KBM-7 (cell line): ENCODE measurements around the gene PLA2G5.
"Not testable (repeated sequence)": the region's sequence is repeated elsewhere in the genome, so short reads cannot be mapped to it uniquely, and the experiment has no call there.

ENCODE experiments used
- DNase-seq: peaks from one replicate; pipeline ENCODE4 v3.0.0-alpha.2; 2015
- in situ Hi-C: fragments of 300-500 bp; cut with MboI; formaldehyde crosslinking; loops from 2 replicates; pipeline ENCODE4 v1.14.3; 2020; ENCODE audit warnings: low sequenced_read_pairs, low pct_unique_long_range_greater_than_20kb, mixed read lengths

The PLA2G5 gene, protein sequence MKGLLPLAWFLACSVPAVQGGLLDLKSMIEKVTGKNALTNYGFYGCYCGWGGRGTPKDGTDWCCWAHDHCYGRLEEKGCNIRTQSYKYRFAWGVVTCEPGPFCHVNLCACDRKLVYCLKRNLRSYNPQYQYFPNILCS

DNA sequence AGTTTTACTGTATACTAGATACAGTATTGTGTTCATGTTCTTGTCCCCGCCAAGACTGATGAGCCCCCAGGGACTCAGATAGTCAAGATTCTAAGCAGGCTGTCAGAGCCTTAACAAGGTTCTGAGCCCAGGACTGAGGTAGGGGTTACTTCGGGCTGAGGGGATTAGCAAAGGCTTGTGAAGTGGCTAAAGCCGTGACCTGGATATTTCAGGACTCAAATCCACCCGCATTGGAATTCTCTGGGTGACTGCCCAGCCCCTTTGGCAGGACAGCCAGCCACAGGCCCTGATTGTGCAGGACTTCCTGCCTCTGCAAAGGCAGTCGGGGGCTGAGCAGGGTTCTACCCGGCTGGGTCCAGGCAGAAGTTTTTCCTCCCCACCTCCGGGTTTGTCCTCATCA, at the start of gene PLA2G5:
Gene PLA2G5, plus strand, starts transcription at position 321 of the 400 bp plus-strand sequence. CDS start 14,637 bp downstream, outside the sequence.
- no peak for DNase-seq
- in situ Hi-C loops: no loop called here

DNA sequence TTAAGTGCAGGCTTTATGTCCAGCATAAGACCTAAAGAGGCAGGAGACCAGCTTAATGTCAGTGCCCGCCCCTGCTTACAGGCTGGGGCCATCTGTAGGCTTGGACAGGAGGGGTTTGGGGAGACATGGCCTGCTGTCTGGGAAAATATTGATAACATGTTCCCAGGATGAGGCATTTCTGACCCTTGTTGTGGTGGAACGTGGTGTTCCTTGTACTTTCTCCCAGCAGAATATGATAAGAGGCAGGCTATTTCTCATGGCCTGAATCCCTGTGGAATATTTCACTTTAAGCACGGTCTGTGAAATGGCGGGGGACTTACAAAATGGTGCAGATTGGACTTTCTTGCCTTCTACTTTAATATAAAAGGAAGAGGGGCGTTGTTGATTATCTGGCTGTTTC, 41.9 kb upstream of the PLA2G5 start:
- no peak for DNase-seq
- in situ Hi-C loops: loop anchor here (25.0 kb wide), 1 partner anchor 91 kb away; no protein-coding TSS in a partner anchor

DNA sequence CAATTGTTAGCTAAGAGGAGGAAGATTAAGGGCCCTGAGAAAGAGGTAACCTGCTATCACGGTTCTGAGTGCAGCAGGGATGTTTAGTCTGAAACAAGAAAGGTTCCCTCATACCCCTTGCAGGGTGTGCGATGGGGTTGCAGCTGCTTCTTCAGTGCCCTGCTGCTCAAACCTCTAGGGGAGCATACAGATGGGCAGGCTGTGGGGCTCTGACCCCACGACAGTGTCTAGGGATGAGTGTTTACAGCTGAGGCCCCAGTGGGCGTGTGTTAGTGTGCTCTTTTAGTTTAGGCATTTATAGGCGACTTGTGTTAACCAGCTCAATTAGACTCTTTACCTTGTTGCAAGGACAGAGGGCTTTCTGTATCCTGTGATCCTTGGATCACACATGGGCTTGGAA, 41.3 kb upstream of the PLA2G5 start:
- in situ Hi-C loops: loop anchor here (25.0 kb wide), 1 partner anchor 91 kb away; no protein-coding TSS in a partner anchor
- DNase-seq: no peak

DNA sequence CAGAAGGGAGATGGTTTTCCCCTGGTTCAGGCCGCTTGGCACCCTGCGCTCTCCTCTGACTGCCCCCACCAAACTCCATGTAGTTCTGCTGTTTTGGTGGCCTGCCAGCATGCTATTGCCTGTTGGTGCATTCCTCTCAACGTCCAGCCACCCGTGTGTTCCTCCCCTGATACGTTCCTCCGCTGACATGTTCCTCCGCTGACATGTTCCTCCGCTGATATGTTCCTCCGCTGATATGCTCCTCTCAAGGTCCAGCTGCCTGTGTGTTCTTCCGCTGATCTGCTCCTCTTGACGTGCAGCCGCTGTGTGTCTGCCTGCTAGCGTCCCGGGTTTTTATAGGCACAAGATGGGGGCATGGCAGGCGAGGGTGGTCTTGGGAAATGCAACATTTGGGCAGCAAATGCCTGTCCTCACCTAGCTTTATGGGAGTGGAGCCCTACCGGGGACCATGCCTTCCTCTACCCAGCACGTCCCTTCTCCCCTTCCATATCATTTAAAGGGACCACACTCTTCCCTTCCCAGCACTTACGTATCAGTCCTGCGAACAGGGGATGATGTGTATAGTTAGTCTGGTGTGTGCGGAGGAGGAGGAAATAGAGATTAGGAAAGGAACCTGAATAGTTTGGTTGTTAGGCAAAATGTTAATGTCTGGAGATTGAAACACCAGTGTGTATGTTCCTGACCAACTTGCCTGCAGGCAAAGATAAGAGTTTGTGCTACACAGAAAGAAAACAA, 40.6 kb upstream of the PLA2G5 start:
- in situ Hi-C loops: loop anchor here (25.0 kb wide), 1 partner anchor 92 kb away; no protein-coding TSS in a partner anchor

DNA sequence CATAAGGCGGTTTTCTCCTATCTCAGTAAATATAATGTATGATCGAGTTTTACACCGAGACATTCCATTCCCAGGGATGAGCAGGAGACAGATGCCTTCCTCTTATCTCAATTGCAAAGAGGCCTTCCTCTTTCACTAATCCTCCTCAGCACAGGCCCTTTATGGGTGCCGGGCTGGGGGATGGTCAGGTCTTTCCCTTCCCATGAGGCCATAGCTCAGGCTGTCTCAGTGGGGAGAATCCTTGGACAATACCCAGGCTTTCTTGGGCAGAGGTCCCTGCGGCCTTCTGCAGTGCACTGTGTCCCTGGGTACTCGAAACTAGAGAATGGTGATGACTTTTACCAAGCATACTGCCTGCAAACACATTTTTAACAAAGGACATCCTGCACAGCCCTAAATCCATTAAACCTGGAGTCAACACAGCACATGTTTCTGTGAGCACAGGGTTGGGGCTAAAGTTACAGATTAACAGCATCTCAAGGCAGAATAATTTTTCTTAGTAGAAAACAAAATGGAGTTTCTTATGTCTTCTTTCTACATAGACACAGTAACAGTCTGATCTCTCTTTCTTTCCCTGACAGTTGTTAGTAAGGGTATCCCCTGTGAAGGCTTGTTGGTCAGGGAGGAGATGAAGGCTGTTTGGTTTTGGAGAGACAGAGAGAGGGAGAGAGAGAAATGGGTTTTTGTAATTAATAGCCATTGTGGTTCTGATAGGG, 39.4 kb upstream of the PLA2G5 start:
- in situ Hi-C loops: loop anchor here (25.0 kb wide), 1 partner anchor 93 kb away; no protein-coding TSS in a partner anchor
- DNase-seq: not testable (repeated sequence)

More for the DNA sequence above, 40.6 kb upstream of the PLA2G5 start:
- DNase-seq: no peak

DNA sequence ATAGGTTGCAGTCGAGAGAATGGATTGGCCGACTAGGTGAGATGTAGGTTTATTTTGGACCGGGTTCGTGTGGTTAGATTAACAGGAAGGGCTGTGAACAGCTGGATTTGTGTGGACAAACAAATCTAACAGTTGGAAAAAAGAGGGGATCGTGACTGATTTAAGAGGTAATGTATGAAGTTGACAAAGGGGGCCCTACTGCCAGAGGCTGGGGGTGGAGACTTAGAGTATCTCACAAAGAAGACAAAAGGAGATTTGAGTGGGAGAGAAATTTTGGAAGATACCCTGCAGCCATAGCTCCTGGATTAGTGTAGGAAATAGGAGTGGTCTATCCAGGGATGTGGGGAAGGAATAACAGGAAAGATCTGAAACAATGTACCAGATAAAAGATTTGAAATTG, 38.8 kb upstream of the PLA2G5 start:
- in situ Hi-C loops: loop anchor here (25.0 kb wide), 1 partner anchor 94 kb away; no protein-coding TSS in a partner anchor
- no peak for DNase-seq

DNA sequence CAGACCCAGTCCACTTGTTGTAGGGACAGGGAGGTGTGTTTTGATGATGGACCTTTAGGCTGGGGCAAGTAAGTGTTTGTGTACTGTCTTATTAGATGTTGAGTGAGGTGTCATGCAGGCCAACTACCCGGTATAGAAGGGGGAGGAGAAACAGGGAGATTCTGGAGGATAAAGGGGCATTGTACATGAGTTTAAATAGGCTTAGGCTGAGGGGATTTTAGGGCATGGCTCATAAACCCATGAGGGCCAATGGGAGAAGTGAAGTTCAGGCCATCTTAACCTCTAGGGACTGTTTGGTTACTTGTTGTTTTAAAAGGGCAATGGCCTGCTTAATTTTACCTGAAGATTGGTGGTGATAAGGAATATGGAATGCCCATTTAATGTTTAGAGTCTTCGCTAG, 38.2 kb upstream of the PLA2G5 start:
- no peak for DNase-seq
- in situ Hi-C loops: loop anchor here (25.0 kb wide), 1 partner anchor 95 kb away; no protein-coding TSS in a partner anchor

DNA sequence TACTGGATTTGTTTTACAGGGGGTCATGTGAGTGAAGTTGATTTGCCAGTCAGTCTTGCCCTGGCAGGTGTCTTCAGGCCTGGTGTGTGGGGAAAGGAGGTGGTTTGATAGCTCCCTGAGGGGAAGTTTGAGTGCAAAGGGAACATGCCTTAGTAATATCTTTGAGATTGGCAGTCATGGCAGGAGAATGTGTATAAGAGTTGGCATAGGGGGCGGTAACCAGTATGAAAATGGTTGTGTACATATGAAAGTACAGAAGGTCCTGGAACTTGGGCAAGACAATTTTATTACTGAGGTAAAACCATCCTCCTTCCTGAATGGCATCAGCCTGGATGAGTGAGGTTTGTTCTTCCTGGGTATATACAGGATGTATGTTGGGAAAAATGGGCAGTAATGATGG, 37.6 kb upstream of the PLA2G5 start:
- DNase-seq: no peak
- in situ Hi-C loops: loop anchor here (25.0 kb wide), 1 partner anchor 95 kb away; no protein-coding TSS in a partner anchor

DNA sequence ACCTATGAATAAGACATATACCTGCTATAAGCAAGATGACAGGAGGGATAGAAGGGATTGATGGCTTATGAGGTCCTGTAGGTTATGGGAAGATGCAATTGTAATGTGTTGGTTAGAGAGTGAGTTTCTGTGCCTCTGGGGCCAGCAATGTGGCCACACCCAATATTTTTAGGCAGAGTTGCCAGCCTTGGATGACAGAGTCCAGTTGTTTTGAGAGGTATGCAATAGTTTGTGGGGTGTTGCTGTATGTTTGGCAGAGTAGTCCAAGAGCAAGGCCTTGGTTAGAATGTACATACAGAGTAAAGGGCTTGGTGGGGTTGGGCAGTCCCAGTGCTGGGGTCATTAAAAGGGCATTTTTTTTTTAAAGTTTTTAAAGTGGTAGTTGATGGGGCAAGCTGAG, 36.6 kb upstream of the PLA2G5 start:
- no peak for DNase-seq
- in situ Hi-C loops: loop anchor here (25.0 kb wide), 1 partner anchor 96 kb away; no protein-coding TSS in a partner anchor

DNA sequence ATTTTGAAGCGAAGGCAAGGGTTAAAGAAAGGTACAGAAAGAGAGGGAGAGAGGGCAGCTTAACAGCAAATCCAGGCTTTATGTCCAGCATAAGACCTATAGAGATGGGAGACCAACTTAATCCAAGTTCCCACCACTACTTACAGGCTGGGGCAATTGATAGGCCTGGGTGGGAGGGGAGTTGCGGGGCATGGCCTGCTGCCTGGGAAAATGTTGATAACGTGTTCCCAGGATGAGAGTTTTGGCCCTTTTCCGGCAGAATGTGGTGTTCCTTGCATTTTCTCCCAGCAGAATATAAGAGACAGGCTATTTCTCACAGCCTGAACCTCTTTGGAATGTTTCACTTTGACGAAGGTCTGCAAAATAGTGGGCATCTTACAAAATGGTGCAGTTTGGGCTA, 34.9 kb upstream of the PLA2G5 start:
- no peak for DNase-seq
- in situ Hi-C loops: loop anchor here (25.0 kb wide), 1 partner anchor 98 kb away; no protein-coding TSS in a partner anchor

DNA sequence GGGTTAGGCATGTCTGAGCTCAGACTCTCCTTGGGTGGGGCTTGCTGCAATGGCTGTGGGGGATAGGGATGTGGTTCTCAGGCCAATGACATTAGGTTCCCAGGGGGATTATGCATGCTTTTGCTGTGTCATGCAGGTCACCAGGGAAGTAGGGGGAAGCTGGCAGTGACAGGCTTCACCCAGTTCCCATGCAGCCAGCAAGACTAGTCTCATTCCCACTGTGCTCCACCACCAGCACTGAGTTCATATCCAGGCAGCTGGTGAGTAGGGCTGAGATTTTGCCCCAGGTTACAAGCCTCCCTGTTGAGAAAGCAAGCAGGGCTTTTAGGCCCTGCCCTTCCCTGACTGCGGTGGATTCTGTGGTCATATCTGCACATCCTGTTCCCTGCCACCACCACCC, 32.1 kb upstream of the PLA2G5 start:
- DNase-seq: no peak
- in situ Hi-C loops: loop anchor here (25.0 kb wide), 1 partner anchor 101 kb away; no protein-coding TSS in a partner anchor

DNA sequence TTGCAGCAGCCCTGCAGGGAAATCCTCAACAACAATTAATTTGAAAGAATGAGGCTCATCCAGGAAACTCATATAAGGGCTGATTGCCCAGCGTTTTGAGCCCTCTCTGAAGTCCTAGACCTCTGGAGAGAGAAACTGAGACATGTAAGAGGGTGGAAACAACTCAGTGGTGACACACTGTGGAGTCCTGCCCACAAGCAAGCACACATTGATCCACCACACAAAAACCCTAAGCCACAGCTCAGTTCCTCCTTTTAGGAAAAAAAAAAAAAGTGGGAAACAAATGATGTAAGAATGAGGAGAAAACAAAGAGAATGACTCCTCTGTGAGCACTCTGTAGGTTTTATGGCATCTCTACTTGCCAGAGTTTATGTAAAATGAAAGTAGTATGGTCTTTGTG, 22.9 kb upstream of the PLA2G5 start:
- DNase-seq: no peak
- in situ Hi-C loops: loop anchor here (25.0 kb wide), 1 partner anchor 110 kb away; no protein-coding TSS in a partner anchor

DNA sequence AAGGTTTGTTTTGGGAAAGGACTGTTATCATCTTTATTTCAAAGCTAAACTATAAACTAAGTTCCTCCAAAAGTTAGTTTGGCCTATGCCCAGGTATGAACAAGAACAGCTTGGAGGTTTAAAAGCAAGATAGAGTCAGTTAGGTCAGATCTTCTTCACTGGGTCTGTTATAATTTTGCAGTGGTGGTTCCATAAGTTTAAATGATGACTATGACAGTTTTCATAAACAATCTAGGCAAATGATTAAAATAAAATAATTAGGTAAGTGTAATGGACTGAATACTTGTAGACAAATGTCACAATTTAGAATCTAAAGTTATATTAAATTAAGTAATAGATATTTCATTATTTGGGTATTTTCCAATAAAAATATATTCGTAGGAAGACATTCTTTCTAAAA, 21.4 kb upstream of the PLA2G5 start:
- no peak for DNase-seq
- in situ Hi-C loops: loop anchor here (25.0 kb wide), 1 partner anchor 111 kb away; no protein-coding TSS in a partner anchor

DNA sequence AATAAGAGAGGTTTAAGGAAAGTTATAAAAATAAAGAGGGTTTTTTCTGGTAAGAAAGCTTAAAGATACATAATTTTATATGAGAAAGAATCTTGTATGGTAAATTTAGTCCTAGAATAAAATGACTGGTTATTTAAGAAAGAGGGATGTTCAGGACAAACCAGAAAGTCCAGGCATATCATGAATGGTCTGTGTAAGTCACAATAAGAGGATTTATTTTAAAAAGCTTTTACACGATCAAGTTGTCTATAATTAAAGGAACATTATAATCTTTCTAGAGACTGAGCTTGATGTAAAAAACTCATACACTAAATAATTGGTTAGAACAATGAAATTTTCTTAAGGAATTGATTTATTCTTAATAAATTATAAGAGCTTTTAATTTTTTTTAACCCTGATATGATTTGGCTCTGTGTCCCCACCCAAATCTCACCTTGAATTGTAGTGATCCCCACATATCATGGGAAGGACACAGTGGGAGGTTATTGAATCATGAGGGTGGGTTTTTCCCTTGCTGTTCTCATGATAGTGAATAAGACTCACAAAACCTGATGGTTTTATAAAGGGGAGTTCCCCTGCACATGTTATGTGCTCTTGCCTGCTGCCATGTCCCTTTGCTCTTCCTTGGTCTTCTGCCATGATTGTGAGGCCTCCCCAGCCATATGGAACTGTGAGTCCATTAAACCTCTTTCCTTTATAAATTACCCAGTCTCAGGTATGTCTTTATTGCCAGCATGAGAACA, 20.8 kb upstream of the PLA2G5 start:
- not testable (repeated sequence) for DNase-seq
- in situ Hi-C loops: loop anchor here (25.0 kb wide), 1 partner anchor 112 kb away; no protein-coding TSS in a partner anchor

DNA sequence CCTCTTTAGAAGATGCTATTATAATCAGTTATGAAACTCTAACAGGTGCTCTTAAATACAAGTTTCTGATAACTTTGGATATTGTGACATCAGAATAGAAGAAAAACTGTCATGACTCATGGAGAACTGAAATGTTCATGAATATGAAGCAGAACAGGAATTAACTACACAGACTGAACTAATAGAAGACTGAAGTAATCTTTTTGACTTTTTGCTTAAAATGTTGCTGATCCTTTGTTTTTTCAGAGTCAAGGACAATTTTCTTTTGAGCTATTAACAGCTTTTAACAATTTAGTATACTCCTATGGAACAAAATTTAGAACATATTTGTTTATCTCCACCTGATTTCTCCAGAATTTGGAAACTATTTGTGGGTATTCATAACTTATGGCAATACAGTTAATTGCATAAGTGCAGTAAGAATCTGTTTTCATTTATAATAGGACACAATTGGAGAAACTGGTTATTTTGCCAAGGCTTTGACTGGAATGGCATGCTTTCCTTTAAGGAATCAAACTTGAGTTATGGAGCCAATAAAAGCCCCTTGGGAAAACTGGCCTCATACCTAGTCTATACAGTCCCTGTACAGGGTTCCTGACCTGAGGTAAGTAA, 18.7 kb upstream of the PLA2G5 start:
- in situ Hi-C loops: no loop called here
- no peak for DNase-seq

DNA sequence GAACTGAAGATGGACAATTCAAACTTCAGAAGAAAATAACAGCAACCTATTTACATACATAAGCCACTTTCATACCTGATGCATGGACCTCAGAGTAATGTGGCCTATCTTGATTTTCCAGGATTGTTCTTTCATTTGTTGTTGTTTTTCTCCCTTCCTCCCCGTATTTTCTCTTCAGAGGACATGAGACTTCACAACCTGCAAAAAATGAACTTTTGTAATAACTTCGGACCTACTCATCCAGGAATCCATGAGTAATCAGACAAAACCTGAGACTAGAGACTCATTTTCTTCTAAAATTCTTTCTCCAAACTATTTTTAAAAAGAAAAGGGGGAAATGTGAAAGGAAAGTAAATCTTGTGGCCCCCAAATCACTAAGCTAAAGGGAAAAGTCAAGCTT, 17.6 kb upstream of the PLA2G5 start:
- in situ Hi-C loops: no loop called here
- no peak for DNase-seq

DNA sequence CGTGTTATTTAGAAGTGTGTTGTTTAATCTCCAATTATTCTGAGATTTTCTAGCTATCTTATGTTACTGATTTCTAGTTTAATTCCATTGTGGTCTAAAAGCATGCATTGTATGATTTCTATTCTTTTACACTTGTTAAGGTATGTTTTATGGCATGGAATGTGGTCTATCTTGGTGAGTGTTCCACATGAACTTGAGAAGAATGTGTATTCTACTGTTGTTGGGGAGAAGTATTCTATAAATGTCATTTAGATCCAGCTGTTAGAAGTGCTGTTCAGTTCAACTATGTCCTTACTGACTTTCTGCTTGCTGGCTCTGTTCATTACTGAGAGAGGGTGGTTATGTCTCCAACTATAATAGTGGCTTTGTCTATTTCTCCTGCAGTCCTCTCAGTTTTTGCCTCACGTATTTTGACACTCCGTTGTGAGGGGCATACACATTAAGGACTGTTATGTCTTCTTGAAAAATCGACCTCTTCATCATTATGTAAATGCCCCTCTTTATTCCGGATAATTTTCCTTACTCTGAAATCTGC, 12.0 kb upstream of the PLA2G5 start:
- in situ Hi-C loops: no loop called here
- no peak for DNase-seq

DNA sequence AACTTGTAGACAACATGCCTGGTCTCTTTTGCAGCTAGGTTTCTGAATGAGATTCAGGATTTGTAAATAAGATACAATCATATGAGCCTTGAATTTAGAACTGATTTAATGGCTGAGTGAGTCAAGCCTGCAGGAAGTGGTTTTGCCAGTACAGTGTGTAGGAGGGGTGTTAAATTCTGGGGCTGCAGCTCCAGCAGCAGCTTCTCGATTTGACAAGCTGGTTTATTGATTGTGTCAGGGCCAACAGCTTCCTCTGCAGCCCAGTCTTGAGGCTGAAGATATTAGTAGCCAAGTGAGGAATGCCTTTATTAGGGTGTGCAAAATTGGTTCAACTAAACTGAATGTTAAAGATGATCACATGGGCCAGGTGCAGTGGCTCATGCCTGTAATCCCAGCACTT, 11.5 kb upstream of the PLA2G5 start:
- peak; percentile 58 for DNase-seq
- in situ Hi-C loops: no loop called here
